Measurements from ENCODE around the gene DRAM2. TPM values are rescaled to one million over a fixed set of nuclear protein-coding genes. Genes with fewer than 3 reads are reported as not detected.

DRAM2 gene
- total RNA-seq = 10 to 100 TPM; 16.7 to 37.2 (median 22.9) TPM
- long read RNA-seq, partial matches to known transcripts = 0 of 7 reads
- long read RNA-seq, other reads (novel, unspliced or antisense) = 6 of 7 reads

DNA sequence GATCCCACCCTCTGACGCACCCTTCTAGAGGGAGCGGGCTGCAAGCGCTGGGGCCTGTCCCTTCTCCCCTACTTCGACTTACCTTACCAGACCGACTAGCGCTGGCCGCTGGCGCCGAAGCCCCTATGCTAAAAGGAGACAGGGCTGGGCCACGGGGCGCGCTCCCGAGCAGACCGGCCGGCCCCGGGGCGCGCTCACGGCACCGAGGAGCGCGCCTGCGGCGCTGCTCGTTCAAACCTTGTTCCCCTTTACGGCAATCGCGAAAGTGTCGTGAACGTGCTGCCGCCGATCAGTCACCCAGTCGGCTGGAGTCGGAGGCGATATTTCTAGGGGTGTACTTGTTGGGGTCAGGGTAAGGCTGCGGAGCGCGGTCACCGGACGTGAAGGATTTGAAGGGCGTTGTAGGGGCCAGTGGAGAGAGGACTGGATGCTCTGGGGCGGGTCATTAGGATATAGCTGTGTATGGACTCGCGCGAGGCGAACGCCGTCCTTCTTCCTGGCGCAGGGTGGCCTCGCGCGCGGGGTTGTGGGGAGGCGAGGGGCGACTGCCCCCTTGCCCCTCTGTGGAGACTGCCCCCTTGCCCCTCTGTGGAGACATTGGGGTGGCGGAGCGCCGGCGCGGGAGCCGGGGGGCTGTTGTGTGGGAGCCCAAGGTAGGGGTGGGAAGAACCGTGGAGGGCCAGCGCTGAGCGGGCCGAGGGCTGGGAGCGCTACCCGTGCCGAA, at the start of gene DRAM2, which contains the start of gene CEPT1:
Gene DRAM2 (minus strand): TSS at position 138 of the 724 bp plus-strand sequence. CDS start 8,539 bp downstream, outside the sequence.
Gene CEPT1 (plus strand): TSS at position 268 of the 724 bp plus-strand sequence. CDS start 7,492 bp downstream, outside the sequence.
- no peaks in the 10 kb centered on the region for H3K27me3 ChIP-seq
- H3K4me3 ChIP-seq = peak within 1 kb of the TSS; percentile 80 to 94 (median 91)

DNA sequence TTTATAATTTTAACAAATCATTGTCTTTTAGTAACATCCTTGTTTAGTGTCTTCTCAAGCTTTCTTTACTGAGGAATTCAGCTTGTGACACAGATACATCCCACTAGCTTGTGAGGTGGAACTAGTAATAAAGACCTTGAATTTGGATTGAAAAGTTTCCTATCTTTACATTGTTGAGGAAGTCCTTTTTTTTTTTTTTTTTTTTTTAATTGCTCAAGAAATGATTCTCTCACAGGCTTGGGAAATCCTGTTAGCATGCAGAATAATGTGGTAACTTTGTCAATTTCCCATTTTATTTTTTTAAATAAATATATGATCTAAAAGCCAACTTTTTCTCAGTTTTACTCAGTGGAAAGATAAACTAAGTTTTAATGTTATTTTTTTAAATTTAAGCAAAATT, 44.8 kb upstream of the DRAM2 start:
- no peaks in the 10 kb centered on the region for H3K9me3 ChIP-seq
- no peaks in the 10 kb centered on the region for H3K27me3 ChIP-seq
- intact Hi-C loops (cut with DNase I) = no loop called here
- peaks cover 0 to 54% (median 10%) of the 10 kb centered on the region in 4 donors for H3K36me3 ChIP-seq
- no peak for TF ChIP-seq POLR2A (IDR thresholded peaks at IDR 0.05)
- TF ChIP-seq, protein P1, sequence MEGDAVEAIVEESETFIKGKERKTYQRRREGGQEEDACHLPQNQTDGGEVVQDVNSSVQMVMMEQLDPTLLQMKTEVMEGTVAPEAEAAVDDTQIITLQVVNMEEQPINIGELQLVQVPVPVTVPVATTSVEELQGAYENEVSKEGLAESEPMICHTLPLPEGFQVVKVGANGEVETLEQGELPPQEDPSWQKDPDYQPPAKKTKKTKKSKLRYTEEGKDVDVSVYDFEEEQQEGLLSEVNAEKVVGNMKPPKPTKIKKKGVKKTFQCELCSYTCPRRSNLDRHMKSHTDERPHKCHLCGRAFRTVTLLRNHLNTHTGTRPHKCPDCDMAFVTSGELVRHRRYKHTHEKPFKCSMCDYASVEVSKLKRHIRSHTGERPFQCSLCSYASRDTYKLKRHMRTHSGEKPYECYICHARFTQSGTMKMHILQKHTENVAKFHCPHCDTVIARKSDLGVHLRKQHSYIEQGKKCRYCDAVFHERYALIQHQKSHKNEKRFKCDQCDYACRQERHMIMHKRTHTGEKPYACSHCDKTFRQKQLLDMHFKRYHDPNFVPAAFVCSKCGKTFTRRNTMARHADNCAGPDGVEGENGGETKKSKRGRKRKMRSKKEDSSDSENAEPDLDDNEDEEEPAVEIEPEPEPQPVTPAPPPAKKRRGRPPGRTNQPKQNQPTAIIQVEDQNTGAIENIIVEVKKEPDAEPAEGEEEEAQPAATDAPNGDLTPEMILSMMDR (IDR thresholded peaks at IDR 0.05) = no peak
- no peak for ATAC-seq
- H3K4me3 ChIP-seq = no peak overlapping the region
- H3K27ac ChIP-seq = no peak overlapping the region
- DNase-seq = no peak
- H3K4me1 ChIP-seq = peaks cover 0 to 13% (median 0%) of the 10 kb centered on the region in 4 donors

More for the DNA sequence above, at the start of gene DRAM2, which contains the start of gene CEPT1:
- Histone ChIP-seq H3K9me3 (no peaks in the 10 kb centered on the region), H3K4me1 (peaks cover 0 to 31% (median 14%) of the 10 kb centered on the region in 4 donors), H3K27ac (peak within 1 kb of the TSS; percentile 83 to 90 (median 88)), H3K36me3 (peaks cover 0 to 12% (median under 1%) of the 10 kb centered on the region in 4 donors)
- TF ChIP-seq, protein P1 (IDR thresholded peaks at IDR 0.05) = no peak
- TF ChIP-seq POLR2A (IDR thresholded peaks at IDR 0.05) = peak; percentile 73
- intact Hi-C loops (cut with DNase I) = no loop called here
- 0% methylated on average over 15 of the region's 68 CpGs for WGBS (ENCODE audit: insufficient coverage, low coverage, low lambda C conversion rate, missing lambda C conversion rate)
- ATAC-seq (peak; percentile 88 to 93 (median 90)), DNase-seq (peak; percentile 96 to 98 (median 96))

DNA sequence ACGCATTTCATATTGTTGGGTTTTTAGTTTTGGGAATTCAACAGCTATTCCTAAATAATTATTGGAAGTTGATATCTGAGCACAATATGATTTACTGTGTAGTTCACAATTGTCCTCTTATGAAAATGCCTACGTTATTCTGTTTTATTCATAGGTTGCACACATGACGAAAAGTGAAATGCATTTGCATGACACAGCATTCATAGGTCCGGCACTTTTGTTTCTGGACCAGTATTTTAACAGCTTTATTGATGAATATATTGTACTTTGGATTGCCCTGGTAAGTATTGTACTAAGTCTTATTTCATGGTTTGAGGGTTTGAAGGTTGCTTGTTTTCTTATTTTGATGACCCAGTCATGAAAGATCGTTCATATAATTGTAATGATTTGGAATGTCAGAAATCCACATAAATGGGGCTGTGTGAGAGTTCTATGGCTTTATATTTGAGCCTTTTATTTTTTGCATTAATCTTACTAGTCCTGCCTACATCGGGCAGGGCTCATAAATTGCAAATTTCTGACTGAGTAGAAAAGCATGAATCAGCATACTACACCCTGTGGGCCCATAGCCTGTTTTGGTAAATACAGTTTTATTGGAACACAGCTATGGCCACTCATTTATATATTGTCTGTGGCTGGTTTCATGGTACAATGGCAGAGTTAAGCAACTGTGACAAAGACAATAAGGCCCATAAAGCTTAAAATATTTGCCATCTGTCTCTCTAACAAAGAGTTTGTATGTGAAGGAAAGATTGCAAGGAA, 43.6 kb upstream of the DRAM2 start:
- Histone ChIP-seq H3K4me3 (no peak overlapping the region), H3K27ac (no peak overlapping the region), H3K36me3 (peaks cover 0 to 51% (median 9%) of the 10 kb centered on the region in 4 donors), H3K27me3 (no peaks in the 10 kb centered on the region), H3K9me3 (no peaks in the 10 kb centered on the region), H3K4me1 (peaks cover 0 to 6% (median 0%) of the 10 kb centered on the region in 4 donors)
- 87% methylated on average over 6 of the region's 6 CpGs for WGBS (ENCODE audit: insufficient coverage, low coverage, low lambda C conversion rate, missing lambda C conversion rate)
- no peak for TF ChIP-seq POLR2A (IDR thresholded peaks at IDR 0.05)
- TF ChIP-seq, protein P1 (IDR thresholded peaks at IDR 0.05) = no peak
- intact Hi-C loops (cut with DNase I) = no loop called here
- DNase-seq (no peak), ATAC-seq (no peak)

DNA sequence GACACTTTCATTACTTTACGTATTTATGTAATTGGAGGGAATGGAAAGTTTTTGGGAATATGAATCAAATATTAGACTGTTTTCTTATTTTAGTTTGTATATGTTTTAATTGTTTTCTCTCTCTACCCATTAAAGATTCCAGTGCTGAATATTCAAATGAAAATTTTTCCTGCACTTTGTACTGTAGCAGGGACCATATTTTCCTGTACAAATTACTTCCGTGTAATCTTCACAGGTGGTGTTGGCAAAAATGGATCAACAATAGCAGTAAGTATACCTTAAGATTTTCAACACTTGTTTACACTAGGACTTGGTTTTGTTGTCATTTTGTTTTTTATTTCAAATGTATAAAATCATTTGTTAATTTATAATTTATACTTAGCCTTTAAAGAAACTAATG, 42.2 kb upstream of the DRAM2 start:
- H3K36me3 ChIP-seq = peaks cover 0 to 41% (median 7%) of the 10 kb centered on the region in 4 donors

More for the DNA sequence above, 42.2 kb upstream of the DRAM2 start:
- Histone ChIP-seq H3K27me3 (no peaks in the 10 kb centered on the region), H3K9me3 (no peaks in the 10 kb centered on the region), H3K4me3 (no peak overlapping the region), H3K27ac (no peak overlapping the region), H3K4me1 (peaks cover 0 to 1% (median 0%) of the 10 kb centered on the region in 4 donors)
- intact Hi-C loops (cut with DNase I) = no loop called here
- ATAC-seq (no peak), DNase-seq (no peak)
- WGBS (ENCODE audit: insufficient coverage, low coverage, low lambda C conversion rate, missing lambda C conversion rate) = 95% methylated on average over 2 of the region's 2 CpGs
- TF ChIP-seq, protein P1 (IDR thresholded peaks at IDR 0.05) = no peak
- no peak for TF ChIP-seq POLR2A (IDR thresholded peaks at IDR 0.05)

Measured in right lobe of liver (tissue), 6 donors.